SK-N-SH treated with all-trans-retinoic acid at 6 μM for 48 hours (cell line): ENCODE results near the gene CITED2.

Experiments used
- ARNTL ChIP-seq: fragments of 450-650 bp; formaldehyde crosslinking; IDR thresholded peaks from 2 replicates; pipeline ENCODE4 v1.5.0; 2020; ENCODE audit warnings: low read depth, mild to moderate bottlenecking, moderate library complexity, borderline replicate concordance
- BACH2 ChIP-seq: fragments of 250-450 bp; sonication (Bioruptor Pico); IDR thresholded peaks from 2 replicates; pipeline ENCODE4 v1.9.0; 2021; ENCODE audit warnings: mild to moderate bottlenecking, borderline replicate concordance
- ESRRG ChIP-seq: fragments of 250-450 bp; sonication (Bioruptor Pico); IDR thresholded peaks from 2 replicates; pipeline ENCODE4 v1.6.1; 2021; ENCODE audit warnings: mild to moderate bottlenecking
- GLIS3 ChIP-seq: fragments of 250-450 bp; sonication (Bioruptor Pico); IDR thresholded peaks from 2 replicates; pipeline ENCODE4 v1.5.0; 2020; ENCODE audit warnings: mild to moderate bottlenecking, moderate library complexity
- ISL1 ChIP-seq: fragments of 250-450 bp; sonication (Bioruptor Pico); IDR thresholded peaks from 2 replicates; pipeline ENCODE4 v2.1.2; 2022; ENCODE audit warnings: mild to moderate bottlenecking, moderate library complexity
- RARB ChIP-seq: fragments of 250-450 bp; sonication (Bioruptor Pico); IDR thresholded peaks from 2 replicates; pipeline ENCODE4 v1.8.0; 2021; ENCODE audit warnings: mild to moderate bottlenecking, moderate library complexity
- TCF4 ChIP-seq: fragments of 250-450 bp; sonication (Bioruptor Pico); IDR thresholded peaks from 2 replicates; pipeline ENCODE4 v1.8.0; 2021; ENCODE audit warnings: mild to moderate bottlenecking, moderate library complexity, borderline replicate concordance
- ZFP3 ChIP-seq: fragments of 250-450 bp; sonication (Bioruptor Pico); IDR thresholded peaks from 2 replicates; pipeline ENCODE4 v1.5.0; 2020; ENCODE audit warnings: mild to moderate bottlenecking, moderate library complexity
- ZFP30 ChIP-seq: fragments of 450-650 bp; formaldehyde crosslinking; IDR thresholded peaks from 2 replicates; pipeline ENCODE4 v1.5.0; 2022; ENCODE audit warnings: mild to moderate bottlenecking, moderate library complexity
- ZNF565 ChIP-seq: fragments of 450-650 bp; formaldehyde crosslinking; conservative IDR thresholded peaks from 2 replicates; pipeline ENCODE4 v1.5.0; 2020; ENCODE audit warnings: low read depth, mild to moderate bottlenecking, moderate library complexity
- ZNF8 ChIP-seq: fragments of 450-650 bp; formaldehyde crosslinking; IDR thresholded peaks from 2 replicates; pipeline ENCODE4 v1.5.0; 2020; ENCODE audit warnings: mild to moderate bottlenecking, moderate library complexity
- TF ChIP-seq, protein P1 (sequence below): fragments of 250-450 bp; sonication (Bioruptor Pico); IDR thresholded peaks from 2 replicates; pipeline ENCODE4 v1.5.1; 2020; ENCODE audit warnings: low read depth, mild to moderate bottlenecking, moderate library complexity
- TF ChIP-seq, protein P2 (sequence below): fragments of 250-450 bp; sonication (Bioruptor Pico); IDR thresholded peaks from 2 replicates; pipeline ENCODE4 v1.8.0; 2020; ENCODE audit warnings: mild to moderate bottlenecking, moderate library complexity, borderline replicate concordance
- TF ChIP-seq, protein P3 (sequence below): fragments of 250-450 bp; sonication (Bioruptor Pico); IDR thresholded peaks from 2 replicates; pipeline ENCODE4 v1.8.0; 2021; ENCODE audit warnings: low read depth, mild to moderate bottlenecking, moderate library complexity, borderline replicate concordance

DNA sequence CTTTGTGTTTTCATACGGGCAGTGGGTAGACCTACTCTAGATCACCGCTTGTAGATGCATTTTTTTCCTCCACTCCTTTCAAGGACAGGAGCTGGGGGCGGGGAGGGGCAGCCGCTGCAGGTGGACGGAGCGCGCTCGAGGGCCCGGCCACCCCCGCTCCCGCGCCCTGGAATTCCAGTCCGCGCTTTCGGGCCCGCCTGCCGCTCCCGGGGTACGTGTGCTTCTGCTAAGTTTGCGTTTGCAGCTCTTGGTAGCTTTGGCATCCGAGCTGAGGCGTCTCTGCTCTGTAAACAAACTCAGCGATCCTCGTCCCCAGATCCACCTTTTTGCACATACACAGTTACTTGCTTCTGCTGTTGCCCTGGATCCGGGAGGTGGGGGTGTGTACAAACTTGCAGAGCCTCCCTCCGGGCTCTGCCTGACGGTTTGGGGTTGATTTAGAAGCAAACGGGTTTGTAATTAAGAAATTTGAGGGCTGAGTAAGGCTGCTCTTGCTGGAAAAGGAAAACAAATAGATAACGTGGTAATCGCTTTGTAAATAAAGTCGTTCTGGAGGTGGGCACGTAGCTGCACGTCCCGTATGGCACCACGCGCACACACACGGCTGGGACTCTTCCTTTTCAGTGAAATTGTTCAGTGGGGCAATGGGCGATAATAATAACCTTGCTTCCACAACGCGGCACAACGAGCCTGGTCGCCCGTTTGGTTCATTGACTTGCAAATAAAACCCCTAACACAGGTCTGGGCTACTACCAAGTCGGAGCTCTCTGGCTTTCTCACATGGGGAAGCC lies 973 bp upstream of the CITED2 start:
- TF ChIP-seq BACH2 (CRISPR knock-in tag) = no peak
- TF ChIP-seq ISL1 (CRISPR knock-in tag) = no peak
- TF ChIP-seq, protein P1, sequence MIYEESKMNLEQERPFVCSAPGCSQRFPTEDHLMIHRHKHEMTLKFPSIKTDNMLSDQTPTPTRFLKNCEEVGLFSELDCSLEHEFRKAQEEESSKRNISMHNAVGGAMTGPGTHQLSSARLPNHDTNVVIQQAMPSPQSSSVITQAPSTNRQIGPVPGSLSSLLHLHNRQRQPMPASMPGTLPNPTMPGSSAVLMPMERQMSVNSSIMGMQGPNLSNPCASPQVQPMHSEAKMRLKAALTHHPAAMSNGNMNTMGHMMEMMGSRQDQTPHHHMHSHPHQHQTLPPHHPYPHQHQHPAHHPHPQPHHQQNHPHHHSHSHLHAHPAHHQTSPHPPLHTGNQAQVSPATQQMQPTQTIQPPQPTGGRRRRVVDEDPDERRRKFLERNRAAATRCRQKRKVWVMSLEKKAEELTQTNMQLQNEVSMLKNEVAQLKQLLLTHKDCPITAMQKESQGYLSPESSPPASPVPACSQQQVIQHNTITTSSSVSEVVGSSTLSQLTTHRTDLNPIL (CRISPR knock-in tag) = no peak
- TF ChIP-seq RARB (CRISPR knock-in tag) = no peak
- no peak for TF ChIP-seq TCF4 (CRISPR knock-in tag)
- TF ChIP-seq ARNTL (CRISPR knock-in tag) = no peak
- TF ChIP-seq, protein P2, sequence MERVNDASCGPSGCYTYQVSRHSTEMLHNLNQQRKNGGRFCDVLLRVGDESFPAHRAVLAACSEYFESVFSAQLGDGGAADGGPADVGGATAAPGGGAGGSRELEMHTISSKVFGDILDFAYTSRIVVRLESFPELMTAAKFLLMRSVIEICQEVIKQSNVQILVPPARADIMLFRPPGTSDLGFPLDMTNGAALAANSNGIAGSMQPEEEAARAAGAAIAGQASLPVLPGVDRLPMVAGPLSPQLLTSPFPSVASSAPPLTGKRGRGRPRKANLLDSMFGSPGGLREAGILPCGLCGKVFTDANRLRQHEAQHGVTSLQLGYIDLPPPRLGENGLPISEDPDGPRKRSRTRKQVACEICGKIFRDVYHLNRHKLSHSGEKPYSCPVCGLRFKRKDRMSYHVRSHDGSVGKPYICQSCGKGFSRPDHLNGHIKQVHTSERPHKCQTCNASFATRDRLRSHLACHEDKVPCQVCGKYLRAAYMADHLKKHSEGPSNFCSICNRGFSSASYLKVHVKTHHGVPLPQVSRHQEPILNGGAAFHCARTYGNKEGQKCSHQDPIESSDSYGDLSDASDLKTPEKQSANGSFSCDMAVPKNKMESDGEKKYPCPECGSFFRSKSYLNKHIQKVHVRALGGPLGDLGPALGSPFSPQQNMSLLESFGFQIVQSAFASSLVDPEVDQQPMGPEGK = no peak
- no peak for TF ChIP-seq ZNF565 (CRISPR knock-in tag)
- TF ChIP-seq ZFP30 (CRISPR knock-in tag) = no peak
- no peak for TF ChIP-seq ZNF8 (CRISPR knock-in tag)
- TF ChIP-seq GLIS3 = no peak
- TF ChIP-seq ZFP3 = no peak
- no peak for TF ChIP-seq ESRRG (CRISPR knock-in tag)
- TF ChIP-seq, protein P3, sequence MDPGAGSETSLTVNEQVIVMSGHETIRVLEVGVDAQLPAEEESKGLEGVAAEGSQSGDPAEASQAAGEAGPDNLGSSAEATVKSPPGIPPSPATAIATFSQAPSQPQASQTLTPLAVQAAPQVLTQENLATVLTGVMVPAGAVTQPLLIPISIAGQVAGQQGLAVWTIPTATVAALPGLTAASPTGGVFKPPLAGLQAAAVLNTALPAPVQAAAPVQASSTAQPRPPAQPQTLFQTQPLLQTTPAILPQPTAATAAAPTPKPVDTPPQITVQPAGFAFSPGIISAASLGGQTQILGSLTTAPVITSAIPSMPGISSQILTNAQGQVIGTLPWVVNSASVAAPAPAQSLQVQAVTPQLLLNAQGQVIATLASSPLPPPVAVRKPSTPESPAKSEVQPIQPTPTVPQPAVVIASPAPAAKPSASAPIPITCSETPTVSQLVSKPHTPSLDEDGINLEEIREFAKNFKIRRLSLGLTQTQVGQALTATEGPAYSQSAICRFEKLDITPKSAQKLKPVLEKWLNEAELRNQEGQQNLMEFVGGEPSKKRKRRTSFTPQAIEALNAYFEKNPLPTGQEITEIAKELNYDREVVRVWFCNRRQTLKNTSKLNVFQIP = no peak
